Measurements from ENCODE around the gene SWAP70.

GRCh38 chr11:9624448-9624847 lies 39.4 kb upstream of the SWAP70 start:
- TF ChIP-seq CTCF (conservative IDR thresholded peaks at IDR 0.05; ENCODE audit: low read depth, low read length) (no peak), EZH2 (IDR thresholded peaks at IDR 0.05; ENCODE audit: low read length, unreplicated experiment) (no peak)

Data from PC-3 (cell line).